Ovary (tissue), 9 donors: ENCODE data around the gene LINGO3. TPM values are rescaled to one million over a fixed set of nuclear protein-coding genes. Genes with fewer than 3 reads are reported as not detected.

Experiments used
- DNase-seq, 5 donors: peaks; one replicate each; pipeline ENCODE4 v3.0.0-alpha.2; 2019 to 2020
- H3K27ac ChIP-seq, 2 donors: fragments of 200-600 bp; one replicate each; pipeline versions ENCODE4 v1.5.1 to v1.8.0; 2019 to 2022
- H3K27me3 ChIP-seq: fragments of 200-600 bp; one replicate; pipeline ENCODE4 v1.8.0; 2022
- H3K36me3 ChIP-seq: fragments of 200-600 bp; sonication (generic); one replicate; pipeline ENCODE4 v1.5.1; 2019
- H3K4me1 ChIP-seq: one replicate; pipeline ENCODE4 v1.8.1; 2013; ENCODE audit warnings: mild to moderate bottlenecking, moderate library complexity; ENCODE audit not compliant: insufficient read depth
- H3K4me3 ChIP-seq: fragments of 200-600 bp; sonication (generic); one replicate; pipeline ENCODE4 v1.5.1; 2017
- H3K9me3 ChIP-seq, 2 donors: fragments of 200-600 bp in 1 of 2; sonication (generic) in 1 of 2; one replicate each; pipeline versions ENCODE4 v1.5.1 to v1.8.1; 2013 to 2019; ENCODE audit warnings: mild to moderate bottlenecking in 1 of 2, moderate library complexity in 1 of 2
- CTCF ChIP-seq, 3 donors: fragments of 450-650 bp in 2 of 3; fragments of 200-600 bp in 1 of 3; IDR thresholded peaks; one replicate each; pipeline versions ENCODE4 v1.5.1 to v1.8.0; 2016 to 2022; ENCODE audit warnings: antibody characterized with exemption in 3 of 3, mild to moderate bottlenecking in 1 of 3
- EP300 ChIP-seq: sonication (generic); formaldehyde crosslinking; IDR thresholded peaks from one replicate; pipeline ENCODE4 v1.6.1; 2017; ENCODE audit warnings: antibody characterized with exemption
- POLR2A ChIP-seq: fragments of 450-650 bp; IDR thresholded peaks from one replicate; pipeline ENCODE4 v1.6.1; 2017; ENCODE audit warnings: antibody characterized with exemption, mild to moderate bottlenecking, moderate library complexity
- WGBS, 3 donors: extraction: QIAGEN DNeasy Blood & Tissue Kit in 1 of 3; methylation state at CpG; one replicate each; pipeline versions ENCODE4 v1.1.5 to v1.1.7; 2013 to 2017; 5-methylcytosine and 5-hydroxymethylcytosine counted together
- intact Hi-C, 4 donors: fragments of 100-400 bp; cut with DNase I; formaldehyde crosslinking; loops; one replicate each; pipeline versions ENCODE4 v1.11.0 to v1.15.1; 2022 to 2023
- polyA plus RNA-seq, 2 donors: library from polyadenylated mRNA; stranded (reverse); fragments of 200-250 nt in 1 of 2; fragments of 350-450 nt in 1 of 2; fragmentation: Illumina TruSeq in 1 of 2; extraction: RNeasy Lipid Tissue Mini Kit (QIAGEN cat#74804) in 1 of 2; gene quantifications; one replicate each; pipeline ENCODE4 v1.2.3, GENCODE V29; 2013 to 2014
- total RNA-seq, 7 donors: library from RNA; depleted of rRNA in 2 of 7; stranded (reverse); fragments of >200 nt in 2 of 7; fragmentation: NEBNext Ultra II Directional in 3 of 7; extraction: Animal tissue kit (Norgen Biotek cat#: 25700) in 3 of 7; gene quantifications; one replicate each; pipeline versions ENCODE4 v1.1.0 to v1.2.4, GENCODE V29; 2016 to 2023
- donor health status: DM: no; HTN: no; CAD: no; lungs with moderate emphysema.
- donor health status: DM: no; HTN: no; CAD: no.
- donor health status: Bipolar disorder and iron deficiency.
- donor health status: DM: yes; HTN: yes; CAD: no.
- donor health status: DM: no; HTN: no; CAD: no.
- donor health status: DM: yes; HTN: yes; CAD: no.

LINGO3 gene
- total and polyA plus RNA-seq, 9 donors: not detected

DNA sequence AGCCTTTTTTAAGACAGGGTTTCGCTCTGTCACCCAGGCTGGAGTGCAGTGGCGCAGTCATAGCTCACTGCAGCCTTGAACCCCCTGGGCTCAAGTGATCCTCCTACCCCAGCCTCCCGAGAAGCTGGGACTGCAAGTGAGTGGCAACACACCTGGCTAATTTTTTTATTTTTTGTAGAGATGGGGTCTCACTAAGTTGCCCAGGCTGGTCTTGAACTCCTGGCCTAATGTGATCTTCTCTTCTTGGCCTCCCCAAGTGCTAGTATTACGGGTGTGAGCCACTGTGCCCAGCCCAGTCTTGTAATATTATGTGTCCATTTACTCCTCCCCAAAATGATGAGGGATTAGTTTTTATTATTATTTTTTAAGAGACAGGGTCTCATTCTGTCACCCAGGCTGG is 3.1 kb upstream of the LINGO3 start:
- H3K27me3 ChIP-seq: no peaks in the 10 kb centered on the region
- TF ChIP-seq CTCF (IDR thresholded peaks at IDR 0.05) (no peak), POLR2A (no peak), EP300 (no peak)

DNA sequence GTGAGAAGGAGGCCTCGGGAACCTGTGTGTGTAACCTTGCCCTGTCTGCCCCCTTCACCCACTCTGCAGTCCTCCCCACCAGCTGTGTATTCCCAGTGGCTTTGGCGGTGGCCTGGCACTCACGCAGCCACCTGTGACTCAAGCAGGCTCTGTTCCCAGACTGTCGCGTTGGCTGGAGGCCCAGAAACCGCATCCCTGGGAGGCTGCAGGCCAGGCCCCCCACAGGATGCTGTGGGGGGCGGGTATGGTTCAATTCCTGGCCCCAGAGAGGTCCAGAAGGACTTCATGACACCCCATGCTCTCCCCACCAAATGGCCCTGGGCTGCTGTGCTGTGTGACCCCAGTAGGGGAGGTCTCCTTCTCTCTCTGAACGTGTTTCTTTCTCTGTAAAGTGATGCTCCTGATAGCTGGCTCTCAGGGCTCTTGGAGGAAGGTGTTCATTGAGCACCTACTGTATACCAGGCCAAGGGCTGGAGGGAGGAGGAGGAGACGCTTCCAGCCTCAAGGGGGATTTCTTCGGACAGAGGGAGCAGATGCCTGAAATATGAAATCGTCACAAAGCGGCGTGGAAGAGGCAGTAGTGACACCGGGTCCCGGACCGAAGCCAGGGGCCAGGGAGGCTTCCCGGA is 1.9 kb upstream of the LINGO3 start:
- intact Hi-C loops: loop anchor here in 1 of 4 donors (10.0 kb wide), 1 partner anchor 1155 kb away; no protein-coding TSS in a partner anchor
- WGBS, 3 donors: 52 to 66% (median 54%) methylated on average over 13 to 17 of the region's 17 CpGs
- H3K27ac ChIP-seq: no peak overlapping the region
- no peak for TF ChIP-seq EP300
- TF ChIP-seq POLR2A: no peak
- TF ChIP-seq CTCF (IDR thresholded peaks at IDR 0.05): no peak
- peaks cover 0 to 3% of the 10 kb centered on the region in 2 donors for H3K9me3 ChIP-seq
- H3K4me3 ChIP-seq: no peak overlapping the region
- H3K4me1 ChIP-seq: no peaks in the 10 kb centered on the region
- H3K36me3 ChIP-seq: no peaks in the 10 kb centered on the region
- no peaks in the 10 kb centered on the region for H3K27me3 ChIP-seq
- no peak for DNase-seq

More for the DNA sequence above, 3.1 kb upstream of the LINGO3 start:
- no peak for DNase-seq
- intact Hi-C loops: no loop called here
- 92 to 94% (median 94%) methylated on average over 4 of the region's 4 CpGs for WGBS, 3 donors
- Histone ChIP-seq H3K4me1 (no peaks in the 10 kb centered on the region), H3K27ac (no peak overlapping the region), H3K4me3 (no peak overlapping the region), H3K9me3 (peaks cover 0 to 5% of the 10 kb centered on the region in 2 donors), H3K36me3 (no peaks in the 10 kb centered on the region)

- no peak for DNase-seq
- 6 to 15% (median 14%) methylated on average over 16 to 33 of the region's 33 CpGs for WGBS, 3 donors
- Histone ChIP-seq H3K9me3 (no peaks in the 10 kb centered on the region), H3K4me1 (no peaks in the 10 kb centered on the region), H3K27me3 (no peaks in the 10 kb centered on the region), H3K36me3 (no peaks in the 10 kb centered on the region), H3K4me3 (no peak overlapping the region), H3K27ac (no peak overlapping the region)
- TF ChIP-seq POLR2A (no peak), CTCF (IDR thresholded peaks at IDR 0.05) (no peak), EP300 (no peak)
- intact Hi-C loops: loop anchor here in 1 of 4 donors (10.0 kb wide), 1 partner anchor 1153 kb away; no protein-coding TSS in a partner anchor
Measured at GRCh38 chr19:2307518-2308012, 389 bp downstream of the LINGO3 start.

GRCh38 chr19:2306971-2307370 is 983 bp downstream of the LINGO3 start:
- no peaks in the 10 kb centered on the region for H3K4me1 ChIP-seq
- intact Hi-C loops: loop anchor here in 1 of 4 donors (10.0 kb wide), 1 partner anchor 1152 kb away; no protein-coding TSS in a partner anchor
- no peak for DNase-seq
- H3K9me3 ChIP-seq: no peaks in the 10 kb centered on the region
- WGBS, 3 donors: 53 to 61% (median 59%) methylated on average over 15 to 17 of the region's 17 CpGs
- H3K27ac ChIP-seq: no peak overlapping the region
- H3K36me3 ChIP-seq: no peaks in the 10 kb centered on the region
- TF ChIP-seq POLR2A (no peak), CTCF (IDR thresholded peaks at IDR 0.05) (no peak), EP300 (no peak)
- no peak overlapping the region for H3K4me3 ChIP-seq
- H3K27me3 ChIP-seq: no peaks in the 10 kb centered on the region
